ENCODE measurements around the gene RDH11.

DNA sequence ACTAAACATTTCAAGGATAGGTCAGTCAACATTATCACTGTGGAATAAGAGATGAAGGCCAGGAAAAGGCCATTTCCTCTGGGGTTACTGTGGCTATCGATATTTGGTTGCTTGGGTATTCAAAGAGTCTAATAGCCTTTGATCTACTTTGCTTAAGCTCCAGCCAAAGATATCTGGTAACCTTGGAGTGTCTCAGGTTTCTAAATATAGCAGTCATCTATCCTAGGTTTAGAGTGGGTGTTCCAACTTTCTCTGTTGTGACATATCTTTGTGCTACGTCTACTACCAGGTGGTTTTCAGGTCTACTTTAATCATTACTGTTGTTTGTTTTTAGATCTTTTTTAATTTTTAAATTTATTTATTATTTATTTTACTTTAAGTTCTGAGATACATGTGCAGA lies 48.5 kb upstream of the RDH11 start:
- TF ChIP-seq POLR2AphosphoS5 (IDR thresholded peaks at IDR 0.05) = no peak
- TF ChIP-seq, protein P1, sequence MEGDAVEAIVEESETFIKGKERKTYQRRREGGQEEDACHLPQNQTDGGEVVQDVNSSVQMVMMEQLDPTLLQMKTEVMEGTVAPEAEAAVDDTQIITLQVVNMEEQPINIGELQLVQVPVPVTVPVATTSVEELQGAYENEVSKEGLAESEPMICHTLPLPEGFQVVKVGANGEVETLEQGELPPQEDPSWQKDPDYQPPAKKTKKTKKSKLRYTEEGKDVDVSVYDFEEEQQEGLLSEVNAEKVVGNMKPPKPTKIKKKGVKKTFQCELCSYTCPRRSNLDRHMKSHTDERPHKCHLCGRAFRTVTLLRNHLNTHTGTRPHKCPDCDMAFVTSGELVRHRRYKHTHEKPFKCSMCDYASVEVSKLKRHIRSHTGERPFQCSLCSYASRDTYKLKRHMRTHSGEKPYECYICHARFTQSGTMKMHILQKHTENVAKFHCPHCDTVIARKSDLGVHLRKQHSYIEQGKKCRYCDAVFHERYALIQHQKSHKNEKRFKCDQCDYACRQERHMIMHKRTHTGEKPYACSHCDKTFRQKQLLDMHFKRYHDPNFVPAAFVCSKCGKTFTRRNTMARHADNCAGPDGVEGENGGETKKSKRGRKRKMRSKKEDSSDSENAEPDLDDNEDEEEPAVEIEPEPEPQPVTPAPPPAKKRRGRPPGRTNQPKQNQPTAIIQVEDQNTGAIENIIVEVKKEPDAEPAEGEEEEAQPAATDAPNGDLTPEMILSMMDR (IDR thresholded peaks at IDR 0.05) = no peak

Measured in suprapubic skin (tissue), 3 donors.